ENCODE data around the gene GRPR. TPM values are rescaled to one million over a fixed set of nuclear protein-coding genes. Genes with fewer than 3 reads are reported as not detected.
A peak's percentile ranks its signal among the peaks of the same experiment; 100 is the strongest.

The GRPR gene
- total and polyA plus RNA-seq, 2 of the 13 experiments (the other 11 are each of a cell fraction or from before 2014, with no cell fraction given), result 0.04 to 0.05 TPM

DNA sequence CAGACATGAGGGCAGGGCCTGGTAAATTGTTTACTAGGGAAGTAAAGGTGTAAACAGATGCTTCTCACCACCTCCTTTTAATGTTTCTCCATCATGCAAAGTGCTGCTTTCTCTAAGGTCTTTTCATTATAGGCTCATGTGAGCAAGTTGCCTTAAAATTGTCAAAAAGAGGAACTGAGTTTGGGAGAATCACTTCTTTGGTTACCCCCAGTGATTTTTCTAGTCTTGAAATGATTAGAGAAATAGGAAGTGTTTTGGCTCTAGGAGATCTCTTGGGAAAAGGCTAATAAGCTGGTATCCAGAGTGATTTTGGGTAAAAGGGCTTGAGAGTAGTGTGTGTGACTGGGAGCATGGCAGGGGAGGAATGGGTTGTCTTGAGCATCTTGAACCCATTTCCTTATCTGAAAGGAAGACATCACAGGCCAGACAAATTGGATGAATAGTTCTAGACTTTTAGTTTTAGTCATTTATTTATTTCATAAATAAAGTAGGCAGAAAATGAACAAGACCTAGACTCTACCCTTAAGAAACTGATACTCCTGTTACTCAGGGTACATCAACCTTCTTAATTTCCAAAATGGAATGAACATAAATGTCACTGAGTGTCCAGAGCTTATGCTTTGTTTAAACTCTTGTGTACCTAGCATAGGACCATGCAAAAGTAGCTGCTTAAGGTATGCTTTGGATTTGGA lies 14.2 kb downstream of the GRPR start (continued):
- TF ChIP-seq ZNF552 (CRISPR knock-in tag; IDR thresholded peaks at IDR 0.05; ENCODE audit: borderline replicate concordance) (no peak), TMF1 (CRISPR knock-in tag; IDR thresholded peaks at IDR 0.05; ENCODE audit: low read depth) (no peak), ZNF7 (CRISPR knock-in tag; IDR thresholded peaks at IDR 0.05) (no peak), FOXC1 (CRISPR knock-in tag; IDR thresholded peaks at IDR 0.05; ENCODE audit: borderline replicate concordance) (no peak), ZNF136 (CRISPR knock-in tag; IDR thresholded peaks at IDR 0.05; ENCODE audit: low read depth) (no peak), CHD4 (IDR thresholded peaks at IDR 0.05; ENCODE audit: borderline replicate concordance, low read length) (no peak), SAP130 (CRISPR knock-in tag; IDR thresholded peaks at IDR 0.05; ENCODE audit: low read depth) (no peak), GABPA (IDR thresholded peaks at IDR 0.05; ENCODE audit: low read depth, low read length) (no peak), GABPA (CRISPR knock-in tag; IDR thresholded peaks at IDR 0.05; ENCODE audit: low read depth) (no peak), NCOA5 (CRISPR knock-in tag; IDR thresholded peaks at IDR 0.05) (no peak)

DNA sequence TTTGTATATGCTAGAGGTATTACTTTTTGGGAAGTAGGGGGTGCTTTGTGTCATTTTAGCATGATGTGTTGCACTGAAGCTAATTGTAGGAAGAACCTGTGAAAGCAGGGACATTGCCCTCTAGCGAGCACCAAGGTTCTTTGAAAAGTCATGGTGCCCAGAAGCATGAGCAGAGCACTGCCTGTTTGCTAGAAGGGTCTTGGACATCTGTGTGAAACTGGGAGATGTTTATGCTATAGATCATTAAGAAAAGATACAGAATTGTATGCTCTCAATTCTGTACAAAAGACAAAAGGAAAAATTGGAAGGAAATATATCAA lies 14.7 kb downstream of the GRPR start:
- FAIRE-seq (peak; percentile 69), ATAC-seq (no peak), DNase-seq (ENCODE audit: low spot score) (peak; percentile 1)
- Histone ChIP-seq H3K9me3 (ENCODE audit: low read length) (no peaks in the 10 kb centered on the region), H3K27me3 (ENCODE audit: control insufficient read depth in 1 of 2, insufficient read depth in 2 of 2, low read length in 2 of 2) (no peaks in the 10 kb centered on the region), H3K27ac (ENCODE audit: extremely low read length, insufficient read depth, low read length) (no peak overlapping the region), H3K4me1 (ENCODE audit: insufficient read depth, low read length) (no peaks in the 10 kb centered on the region), H3K9ac (ENCODE audit: insufficient read depth, low read depth, low read length) (no peak overlapping the region), H3K79me2 (ENCODE audit: insufficient read depth, low read length) (no peaks in the 10 kb centered on the region), H3K4me3 (replicated peaks in 1 of 3; ENCODE audit: insufficient read depth in 1 of 3, low read depth in 2 of 3, low read length in 3 of 3) (no peak overlapping the region), H3K4me2 (ENCODE audit: low read depth, low read length) (no peak overlapping the region), H2AFZ (ENCODE audit: low read length) (no peak overlapping the region), H3K36me3 (replicated peaks in 1 of 2; ENCODE audit: control insufficient read depth in 1 of 2, insufficient read depth in 2 of 2, low read length in 2 of 2) (no peaks in the 10 kb centered on the region), H4K20me1 (ENCODE audit: insufficient read depth, low read length) (no peaks in the 10 kb centered on the region)
- intact Hi-C loops (cut with micrococcal nuclease; ENCODE audit: unreplicated experiment) (no loop called here), in situ Hi-C loops (cut with HindIII; ENCODE audit: extremely low pct_ligation_motif_present, low pct_unique_long_range_greater_than_20kb) (no loop called here)
- TF ChIP-seq ZNF3 (CRISPR knock-in tag; IDR thresholded peaks at IDR 0.05), result no peak
- TF ChIP-seq, protein P1, sequence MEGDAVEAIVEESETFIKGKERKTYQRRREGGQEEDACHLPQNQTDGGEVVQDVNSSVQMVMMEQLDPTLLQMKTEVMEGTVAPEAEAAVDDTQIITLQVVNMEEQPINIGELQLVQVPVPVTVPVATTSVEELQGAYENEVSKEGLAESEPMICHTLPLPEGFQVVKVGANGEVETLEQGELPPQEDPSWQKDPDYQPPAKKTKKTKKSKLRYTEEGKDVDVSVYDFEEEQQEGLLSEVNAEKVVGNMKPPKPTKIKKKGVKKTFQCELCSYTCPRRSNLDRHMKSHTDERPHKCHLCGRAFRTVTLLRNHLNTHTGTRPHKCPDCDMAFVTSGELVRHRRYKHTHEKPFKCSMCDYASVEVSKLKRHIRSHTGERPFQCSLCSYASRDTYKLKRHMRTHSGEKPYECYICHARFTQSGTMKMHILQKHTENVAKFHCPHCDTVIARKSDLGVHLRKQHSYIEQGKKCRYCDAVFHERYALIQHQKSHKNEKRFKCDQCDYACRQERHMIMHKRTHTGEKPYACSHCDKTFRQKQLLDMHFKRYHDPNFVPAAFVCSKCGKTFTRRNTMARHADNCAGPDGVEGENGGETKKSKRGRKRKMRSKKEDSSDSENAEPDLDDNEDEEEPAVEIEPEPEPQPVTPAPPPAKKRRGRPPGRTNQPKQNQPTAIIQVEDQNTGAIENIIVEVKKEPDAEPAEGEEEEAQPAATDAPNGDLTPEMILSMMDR (CRISPR knock-in tag; IDR thresholded peaks at IDR 0.05), result peak; percentile 37
- peak; percentile 6; the same call in 1 of the 2 replicates for TF ChIP-seq STAG1 (CRISPR knock-in tag; IDR thresholded peaks at IDR 0.05)
- POLR2A ChIA-PET, result no interaction called here
- 11% methylated on average over 1 of the region's 1 CpG for WGBS (ENCODE audit: low lambda C conversion rate)
- CTCF ChIA-PET (ENCODE audit: low intra/inter-chr PET ratio, low total read pairs), result no interaction called here
- BruUV-seq (replicated peaks), result no TSS peak

Data from HepG2 (cell line).